Uterus (tissue), 4 donors: ENCODE results near the gene METTL1. TPM values are rescaled to one million over a fixed set of nuclear protein-coding genes. Genes with fewer than 3 reads are reported as not detected.

ENCODE experiments used
- DNase-seq, 2 donors: peaks; one replicate each; pipeline ENCODE4 v3.0.0-alpha.2; 2019 to 2020
- H3K27ac ChIP-seq, 2 donors: fragments of 200-600 bp; sonication (generic); 1 replicate in 1 of 2; 2 replicates in 1 of 2; pipeline ENCODE4 v1.5.1; 2016 to 2018
- H3K27me3 ChIP-seq, 2 donors: fragments of 200-600 bp; sonication (generic); one replicate each; pipeline ENCODE4 v1.5.1; 2018 to 2019; ENCODE audit warnings: control low read depth in 1 of 2
- H3K36me3 ChIP-seq, 2 donors: fragments of 200-600 bp; sonication (generic); one replicate each; pipeline ENCODE4 v1.5.1; 2019; ENCODE audit warnings: control low read depth in 1 of 2
- H3K4me1 ChIP-seq, 2 donors: fragments of 200-600 bp; sonication (generic); one replicate each; pipeline ENCODE4 v1.5.1; 2018 to 2019; ENCODE audit warnings: control low read depth in 1 of 2
- H3K4me3 ChIP-seq, 2 donors: fragments of 200-600 bp; sonication (generic); 1 replicate in 1 of 2; 2 replicates in 1 of 2; pipeline ENCODE4 v1.5.1; 2018 to 2019; ENCODE audit warnings: mild to moderate bottlenecking in 1 of 2
- H3K9me3 ChIP-seq, 2 donors: fragments of 200-600 bp; sonication (generic); one replicate each; pipeline ENCODE4 v1.5.1; 2019; ENCODE audit warnings: control low read depth in 1 of 2
- CTCF ChIP-seq, 4 experiments: fragments of 200-600 bp in 2 of 4; fragments of 450-650 bp in 2 of 4; sonication (generic) in 2 of 4; IDR thresholded peaks; one replicate each; pipeline ENCODE4 v1.5.1; 2016 to 2019; ENCODE audit warnings: antibody characterized with exemption in 4 of 4, mild to moderate bottlenecking in 2 of 4, moderate library complexity in 1 of 4
- POLR2A ChIP-seq, 2 donors: fragments of 450-650 bp; IDR thresholded peaks; one replicate each; pipeline ENCODE4 v1.6.1; 2016; ENCODE audit warnings: antibody characterized with exemption in 2 of 2, mild to moderate bottlenecking in 1 of 2, moderate library complexity in 1 of 2
- intact Hi-C: fragments of 100-400 bp; cut with DNase I; formaldehyde crosslinking; loops from one replicate; pipeline ENCODE4 v1.15.1; 2023; ENCODE audit warnings: low total_unique reads
- total RNA-seq, 4 donors: library from RNA; depleted of rRNA in 3 of 4; stranded (reverse); fragments of >200 nt in 3 of 4; gene quantifications; one replicate each; pipeline versions ENCODE4 v1.1.0 to v1.2.4, GENCODE V29; 2014 to 2023
- donor health status: DM: yes; HTN: yes; CAD: no.

The METTL1 gene
- total RNA-seq, 4 donors from 2014 or later: 5.1 to 22.4 (median 18.0) TPM

- TF ChIP-seq CTCF (IDR thresholded peaks at IDR 0.05): peak in 2 of 4 experiments; percentile 3 to 33
- TF ChIP-seq POLR2A (IDR thresholded peaks at IDR 0.05): no peak
- DNase-seq: no peak
- H3K36me3 ChIP-seq: no peaks in the 10 kb centered on the region
- no peaks in the 10 kb centered on the region for H3K9me3 ChIP-seq
- no peak overlapping the region for H3K27ac ChIP-seq
- H3K4me1 ChIP-seq: peaks cover 0 to 29% of the 10 kb centered on the region in 2 donors
- peak overlapping the region in 1 of 2 donors; percentile 30 for H3K4me3 ChIP-seq
- intact Hi-C loops: no loop called here
- peaks cover 18 to 29% of the 10 kb centered on the region in 2 donors for H3K27me3 ChIP-seq
Observed at GRCh38 chr12:57737467-57738460, 34.1 kb downstream of the METTL1 start.

DNA sequence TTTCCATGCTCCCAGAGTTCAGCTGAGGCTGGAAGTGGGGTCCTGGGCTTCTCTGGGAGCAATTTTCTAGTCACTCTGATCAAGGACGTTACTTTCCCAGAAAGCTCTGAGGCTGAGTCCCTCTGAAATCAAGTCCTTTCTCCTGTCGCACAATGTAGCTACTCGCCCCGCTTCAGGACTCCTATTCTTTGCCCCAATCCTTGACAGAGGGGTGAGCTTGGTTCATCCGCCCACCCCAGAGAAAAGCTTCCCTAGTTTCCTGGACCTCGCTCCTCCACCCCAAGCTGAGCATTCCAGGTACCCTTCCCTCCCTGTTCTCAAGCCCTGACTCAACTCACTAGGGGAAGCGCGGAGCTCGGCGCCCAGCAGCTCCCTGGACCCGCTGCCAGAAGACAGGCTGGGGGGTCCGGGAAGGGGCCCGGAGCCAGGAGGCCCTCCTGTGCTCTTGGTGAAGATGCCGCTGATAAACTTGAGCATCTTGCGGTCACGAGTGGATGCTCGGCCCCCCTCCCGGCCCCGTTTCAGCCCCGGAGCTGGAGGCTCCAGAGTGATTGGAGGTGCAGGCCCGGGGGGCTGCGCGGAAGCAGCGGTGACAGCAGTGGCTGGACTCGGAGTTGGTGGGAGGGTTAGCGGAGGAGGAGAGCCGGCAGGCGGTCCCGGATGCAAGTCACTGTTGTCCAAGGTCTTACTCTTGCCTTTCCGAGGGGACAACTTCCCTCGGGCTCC is 35.0 kb downstream of the METTL1 start:
- peaks cover 18 to 29% of the 10 kb centered on the region in 2 donors for H3K27me3 ChIP-seq
- intact Hi-C loops: no loop called here

DNA sequence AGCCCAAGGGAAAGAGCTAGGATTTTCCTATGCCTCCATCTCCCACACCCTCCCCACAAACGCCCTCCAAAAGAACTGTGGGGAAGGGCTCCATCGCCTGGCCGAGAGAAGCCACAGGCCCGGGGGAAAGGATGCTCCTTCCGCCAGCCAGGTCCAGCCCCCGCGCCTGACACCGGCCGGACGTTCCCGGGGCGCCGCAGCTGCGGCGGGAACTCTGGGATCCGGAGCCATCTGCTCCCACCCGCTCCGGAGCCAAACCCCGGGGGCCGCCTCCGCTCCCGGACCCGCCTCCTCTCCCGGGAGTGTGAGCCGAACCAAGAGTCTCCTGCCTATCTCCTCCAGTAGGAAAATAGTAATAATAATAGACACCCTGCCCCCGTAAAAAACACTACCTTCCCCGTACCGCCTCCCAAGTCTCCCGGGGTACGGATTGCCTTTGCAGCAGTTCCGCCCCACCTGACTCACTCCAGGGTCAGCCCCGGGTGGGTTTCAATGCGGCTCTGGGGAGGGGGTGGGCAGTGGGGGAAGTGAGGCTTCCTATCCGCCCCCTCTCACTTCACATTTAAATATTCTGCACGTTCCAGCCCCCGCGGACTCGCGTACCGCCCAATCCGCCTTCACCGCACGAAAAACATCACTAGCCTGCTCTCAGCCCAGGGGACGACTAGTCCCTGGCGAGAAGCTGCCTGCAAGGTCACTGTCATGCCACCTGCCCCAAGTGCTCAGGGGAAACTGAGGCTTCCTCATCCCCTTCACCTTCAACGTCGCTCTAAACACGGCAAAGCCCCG is 35.8 kb downstream of the METTL1 start:
- no peak overlapping the region for H3K27ac ChIP-seq
- intact Hi-C loops: no loop called here
- H3K9me3 ChIP-seq: no peaks in the 10 kb centered on the region
- peaks cover 18 to 29% of the 10 kb centered on the region in 2 donors for H3K27me3 ChIP-seq
- H3K4me1 ChIP-seq: peaks cover 0 to 29% of the 10 kb centered on the region in 2 donors
- no peak overlapping the region for H3K4me3 ChIP-seq
- no peak for TF ChIP-seq POLR2A (IDR thresholded peaks at IDR 0.05)
- TF ChIP-seq CTCF (IDR thresholded peaks at IDR 0.05): peak in 1 of 4 experiments; percentile 26
- DNase-seq: peak in 1 of 2 donors; percentile 43
- H3K36me3 ChIP-seq: no peaks in the 10 kb centered on the region

More for the DNA sequence above, 35.0 kb downstream of the METTL1 start:
- Histone ChIP-seq H3K4me3 (no peak overlapping the region), H3K36me3 (no peaks in the 10 kb centered on the region), H3K27ac (no peak overlapping the region), H3K4me1 (peaks cover 0 to 29% of the 10 kb centered on the region in 2 donors), H3K9me3 (no peaks in the 10 kb centered on the region)
- TF ChIP-seq POLR2A (IDR thresholded peaks at IDR 0.05) (no peak), CTCF (IDR thresholded peaks at IDR 0.05) (no peak)
- no peak for DNase-seq

GRCh38 chr12:57735198-57735855 is 36.6 kb downstream of the METTL1 start:
- H3K27me3 ChIP-seq: peaks cover 18 to 29% of the 10 kb centered on the region in 2 donors
- no peak overlapping the region for H3K4me3 ChIP-seq
- TF ChIP-seq CTCF (IDR thresholded peaks at IDR 0.05) (no peak), POLR2A (IDR thresholded peaks at IDR 0.05) (no peak)
- no peak for DNase-seq
- no peaks in the 10 kb centered on the region for H3K36me3 ChIP-seq
- no peaks in the 10 kb centered on the region for H3K9me3 ChIP-seq
- intact Hi-C loops: no loop called here
- H3K27ac ChIP-seq: no peak overlapping the region
- peaks cover 0 to 29% of the 10 kb centered on the region in 2 donors for H3K4me1 ChIP-seq
